ENCODE data around the gene LENG9.

Gene LENG9

DNA sequence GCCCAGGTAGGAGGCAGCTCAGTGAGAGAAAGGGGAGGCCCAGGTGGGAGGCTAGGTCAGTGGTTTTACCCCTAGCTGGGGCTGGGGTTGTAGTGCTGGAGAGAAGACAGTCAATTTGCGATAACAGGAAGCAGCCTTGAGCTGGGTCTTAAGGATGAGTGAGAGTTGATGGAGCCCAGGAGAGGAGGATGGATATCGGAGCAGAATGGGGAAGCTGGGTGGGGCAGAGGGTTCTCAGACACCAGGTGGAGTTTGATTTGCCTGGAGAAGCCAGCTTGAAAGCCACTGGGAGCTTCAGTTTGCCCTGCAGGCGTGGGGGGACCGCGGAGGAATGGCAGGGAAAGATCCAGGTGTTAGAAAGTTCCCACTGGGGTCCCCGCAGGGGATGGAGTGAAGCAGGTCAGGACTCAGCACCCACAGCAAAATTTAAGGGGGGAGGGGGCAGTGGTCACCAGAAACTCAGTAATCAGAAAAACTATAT, 10.4 kb upstream of the LENG9 start:
- Histone ChIP-seq H3K4me2 (ENCODE audit: low read depth, low read length) (no peak overlapping the region), H3K9ac (ENCODE audit: low read length) (no peak overlapping the region), H3K4me1 (ENCODE audit: low read length) (no peaks in the 10 kb centered on the region), H3K79me2 (ENCODE audit: low read length) (no peaks in the 10 kb centered on the region), H3K9me3 (replicated peaks; ENCODE audit: insufficient read depth, low read length) (no peaks in the 10 kb centered on the region), H3K36me3 (replicated peaks; ENCODE audit: insufficient read depth, low read length) (no peaks in the 10 kb centered on the region), H4K20me1 (ENCODE audit: insufficient read depth, low read length) (no peaks in the 10 kb centered on the region), H3K4me3 (ENCODE audit: low read length) (no peak overlapping the region), H3K27ac (ENCODE audit: low read length) (no peak overlapping the region), H3K9me2 (replicated peaks; ENCODE audit: insufficient read depth, low read length) (no peaks in the 10 kb centered on the region), H2AFZ (ENCODE audit: low read length) (no peak overlapping the region), H3F3A (ENCODE audit: insufficient read depth, low read length) (no peaks in the 10 kb centered on the region), H3K27me3 (replicated peaks; ENCODE audit: insufficient read depth, low read length) (peaks cover 82% of the 10 kb centered on the region)
- TF ChIP-seq EZH2 (optimal IDR thresholded peaks at IDR 0.05; ENCODE audit: low read depth, low read length): no peak
- no peak for TF ChIP-seq CTCF (IDR thresholded peaks at IDR 0.05; ENCODE audit: low read length)
- TF ChIP-seq EZH2phosphoT487 (IDR thresholded peaks at IDR 0.05; ENCODE audit: low read length): no peak
- no peak for DNase-seq

DNA sequence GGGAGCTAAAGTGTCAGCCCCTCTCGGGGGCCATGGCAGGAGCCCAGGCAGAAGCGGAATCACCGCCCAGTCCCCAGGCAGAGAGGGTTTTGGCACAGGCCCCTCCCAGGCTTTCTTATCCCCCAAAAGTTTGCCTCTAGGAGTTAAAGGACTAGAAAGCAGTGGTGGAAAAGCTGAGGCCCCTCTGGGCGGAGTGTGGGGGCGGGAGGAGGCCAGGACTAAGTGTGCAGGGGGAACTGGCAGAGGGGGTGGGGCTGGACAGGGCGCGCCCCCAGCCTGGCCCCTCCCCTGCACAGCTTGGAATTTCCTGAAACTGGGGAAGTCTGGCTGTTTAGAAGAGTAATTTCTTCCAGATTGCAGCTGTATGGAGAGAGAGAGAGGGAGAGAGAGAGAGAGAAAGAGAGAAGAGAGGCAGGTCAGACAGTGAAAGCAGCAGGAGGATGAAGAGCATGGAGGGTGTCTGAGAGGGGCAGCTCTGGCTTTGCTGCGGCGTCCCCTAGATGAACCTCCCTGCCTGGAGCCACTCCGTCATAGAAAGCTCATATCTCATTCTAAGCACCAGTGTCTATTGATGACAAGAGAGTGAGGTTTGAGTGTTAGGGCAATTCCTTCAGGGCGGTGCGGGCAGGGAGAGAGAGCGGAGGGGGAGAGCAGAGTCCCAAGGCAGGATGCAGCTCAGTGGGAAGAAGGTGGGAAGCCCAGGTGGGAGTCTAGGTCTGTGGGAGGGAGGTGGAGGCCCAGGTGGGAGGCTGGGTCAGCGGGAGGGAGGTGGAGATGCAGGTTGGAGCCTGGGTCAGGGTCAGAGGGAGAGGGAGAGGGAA, 9.7 kb upstream of the LENG9 start, which contains the start of gene CDC42EP5:
TSS of gene CDC42EP5 (minus strand) at position 226 of the 821 bp plus-strand sequence. CDS start 7,749 bp downstream, outside the sequence.
- Histone ChIP-seq H2AFZ (ENCODE audit: low read length) (no peak within 1 kb of the TSS), H3K4me3 (ENCODE audit: low read length) (no peak within 1 kb of the TSS), H3K4me1 (ENCODE audit: low read length) (no peaks in the 10 kb centered on the region), H3K36me3 (replicated peaks; ENCODE audit: insufficient read depth, low read length) (no peaks in the 10 kb centered on the region), H3F3A (ENCODE audit: insufficient read depth, low read length) (no peaks in the 10 kb centered on the region), H4K20me1 (ENCODE audit: insufficient read depth, low read length) (no peaks in the 10 kb centered on the region), H3K9ac (ENCODE audit: low read length) (no peak within 1 kb of the TSS), H3K27ac (ENCODE audit: low read length) (no peak within 1 kb of the TSS), H3K9me2 (replicated peaks; ENCODE audit: insufficient read depth, low read length) (no peaks in the 10 kb centered on the region), H3K79me2 (ENCODE audit: low read length) (no peaks in the 10 kb centered on the region), H3K4me2 (ENCODE audit: low read depth, low read length) (no peak within 1 kb of the TSS), H3K27me3 (replicated peaks; ENCODE audit: insufficient read depth, low read length) (peaks cover 86% of the 10 kb centered on the region), H3K9me3 (replicated peaks; ENCODE audit: insufficient read depth, low read length) (no peaks in the 10 kb centered on the region)
- no peak for DNase-seq
- no peak for TF ChIP-seq CTCF (IDR thresholded peaks at IDR 0.05; ENCODE audit: low read length)
- no peak for TF ChIP-seq EZH2 (optimal IDR thresholded peaks at IDR 0.05; ENCODE audit: low read depth, low read length)
- TF ChIP-seq EZH2phosphoT487 (IDR thresholded peaks at IDR 0.05; ENCODE audit: low read length): no peak

GRCh38 chr19:54470991-54471782, 7.6 kb upstream of the LENG9 start:
- Histone ChIP-seq H4K20me1 (ENCODE audit: insufficient read depth, low read length) (no peaks in the 10 kb centered on the region), H3K27ac (ENCODE audit: low read length) (no peak overlapping the region), H3K9me3 (replicated peaks; ENCODE audit: insufficient read depth, low read length) (no peaks in the 10 kb centered on the region), H3F3A (ENCODE audit: insufficient read depth, low read length) (no peaks in the 10 kb centered on the region), H3K27me3 (replicated peaks; ENCODE audit: insufficient read depth, low read length) (peaks cover 82% of the 10 kb centered on the region), H3K4me2 (ENCODE audit: low read depth, low read length) (no peak overlapping the region), H3K9me2 (replicated peaks; ENCODE audit: insufficient read depth, low read length) (no peaks in the 10 kb centered on the region), H3K9ac (ENCODE audit: low read length) (no peak overlapping the region), H3K4me1 (ENCODE audit: low read length) (no peaks in the 10 kb centered on the region), H3K36me3 (replicated peaks; ENCODE audit: insufficient read depth, low read length) (no peaks in the 10 kb centered on the region), H2AFZ (ENCODE audit: low read length) (no peak overlapping the region), H3K4me3 (ENCODE audit: low read length) (no peak overlapping the region), H3K79me2 (ENCODE audit: low read length) (no peaks in the 10 kb centered on the region)
- DNase-seq: no peak
- TF ChIP-seq EZH2phosphoT487 (IDR thresholded peaks at IDR 0.05; ENCODE audit: low read length): peak; percentile 78; the same call in 1 of the 2 replicates
- TF ChIP-seq CTCF (IDR thresholded peaks at IDR 0.05; ENCODE audit: low read length): no peak
- peak; percentile 87 for TF ChIP-seq EZH2 (optimal IDR thresholded peaks at IDR 0.05; ENCODE audit: low read depth, low read length)

Data from MM.1S (cell line).